ENCODE data around the gene VEZF1. TPM values are rescaled to one million over a fixed set of nuclear protein-coding genes. Genes with fewer than 3 reads are reported as not detected.
A peak's percentile ranks its signal among the peaks of the same experiment; 100 is the strongest.

The VEZF1 gene
- total and polyA plus RNA-seq, 2 experiments from 2014 or later, result 36.0 to 67.7 TPM

DNA sequence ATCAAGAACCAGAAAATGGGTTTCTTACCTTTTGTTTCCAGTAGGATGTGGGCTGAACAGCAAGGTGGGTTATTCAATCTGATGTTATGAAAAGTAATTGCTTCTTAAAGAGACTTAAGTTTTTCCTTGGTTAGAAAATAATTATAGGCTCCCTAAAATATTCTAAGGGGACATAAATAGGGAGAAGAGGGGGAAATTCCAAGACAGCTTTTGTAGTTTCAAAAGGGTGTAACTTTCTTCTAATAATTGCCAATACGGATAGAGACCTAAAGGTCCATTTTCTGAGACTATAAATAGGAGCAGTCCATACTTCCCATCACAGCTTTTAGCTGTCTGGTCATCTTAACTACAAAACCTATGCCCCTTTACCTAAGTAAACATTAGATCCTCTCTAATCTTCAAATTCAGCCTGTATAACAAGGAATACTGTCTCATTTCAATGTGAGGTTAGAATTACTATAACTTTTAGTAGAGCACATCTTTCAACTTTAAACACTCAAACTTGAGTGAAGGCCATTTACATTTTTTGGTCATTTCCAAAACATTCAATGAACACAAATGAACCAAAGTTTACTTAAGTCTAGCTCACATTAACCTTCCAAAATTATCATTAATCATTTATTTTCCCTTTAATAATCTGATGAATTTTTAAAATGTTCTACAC is 13.5 kb upstream of the VEZF1 start:
- Mint-ChIP-seq H3K27me3 (ENCODE audit: insufficient read depth, low read depth, poor library complexity) (peaks cover 7% of the 10 kb centered on the region), H3K4me1 (peaks cover 41% of the 10 kb centered on the region), H3K27ac (no peak overlapping the region), H3K4me3 (no peak overlapping the region), H3K9me3 (peaks cover 2% of the 10 kb centered on the region; the same call in 2 of the 3 replicates), H3K36me3 (ENCODE audit: low read depth) (peaks cover 95% of the 10 kb centered on the region)
- DNase-seq (ENCODE audit: low spot score) (no peak), ATAC-seq (no peak)
- peaks cover 52% of the 10 kb centered on the region for H3K79me2 ChIP-seq (replicated peaks; ENCODE audit: insufficient read depth)
- H4K20me1 ChIP-seq (replicated peaks; ENCODE audit: insufficient read depth), result peaks cover 32% of the 10 kb centered on the region
- H3K27ac ChIP-seq (ENCODE audit: low read depth), result peak overlapping the region; percentile 46
- TF ChIP-seq ZNF462 (CRISPR knock-in tag; IDR thresholded peaks at IDR 0.05), result no peak
- no peak for TF ChIP-seq CREB1 (CRISPR knock-in tag; IDR thresholded peaks at IDR 0.05; ENCODE audit: low read depth)
- TF ChIP-seq, protein P1, sequence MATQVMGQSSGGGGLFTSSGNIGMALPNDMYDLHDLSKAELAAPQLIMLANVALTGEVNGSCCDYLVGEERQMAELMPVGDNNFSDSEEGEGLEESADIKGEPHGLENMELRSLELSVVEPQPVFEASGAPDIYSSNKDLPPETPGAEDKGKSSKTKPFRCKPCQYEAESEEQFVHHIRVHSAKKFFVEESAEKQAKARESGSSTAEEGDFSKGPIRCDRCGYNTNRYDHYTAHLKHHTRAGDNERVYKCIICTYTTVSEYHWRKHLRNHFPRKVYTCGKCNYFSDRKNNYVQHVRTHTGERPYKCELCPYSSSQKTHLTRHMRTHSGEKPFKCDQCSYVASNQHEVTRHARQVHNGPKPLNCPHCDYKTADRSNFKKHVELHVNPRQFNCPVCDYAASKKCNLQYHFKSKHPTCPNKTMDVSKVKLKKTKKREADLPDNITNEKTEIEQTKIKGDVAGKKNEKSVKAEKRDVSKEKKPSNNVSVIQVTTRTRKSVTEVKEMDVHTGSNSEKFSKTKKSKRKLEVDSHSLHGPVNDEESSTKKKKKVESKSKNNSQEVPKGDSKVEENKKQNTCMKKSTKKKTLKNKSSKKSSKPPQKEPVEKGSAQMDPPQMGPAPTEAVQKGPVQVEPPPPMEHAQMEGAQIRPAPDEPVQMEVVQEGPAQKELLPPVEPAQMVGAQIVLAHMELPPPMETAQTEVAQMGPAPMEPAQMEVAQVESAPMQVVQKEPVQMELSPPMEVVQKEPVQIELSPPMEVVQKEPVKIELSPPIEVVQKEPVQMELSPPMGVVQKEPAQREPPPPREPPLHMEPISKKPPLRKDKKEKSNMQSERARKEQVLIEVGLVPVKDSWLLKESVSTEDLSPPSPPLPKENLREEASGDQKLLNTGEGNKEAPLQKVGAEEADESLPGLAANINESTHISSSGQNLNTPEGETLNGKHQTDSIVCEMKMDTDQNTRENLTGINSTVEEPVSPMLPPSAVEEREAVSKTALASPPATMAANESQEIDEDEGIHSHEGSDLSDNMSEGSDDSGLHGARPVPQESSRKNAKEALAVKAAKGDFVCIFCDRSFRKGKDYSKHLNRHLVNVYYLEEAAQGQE (IDR thresholded peaks at IDR 0.05; ENCODE audit: unreplicated experiment), result no peak
- no peak for TF ChIP-seq EZH2phosphoT487 (IDR thresholded peaks at IDR 0.05; ENCODE audit: unreplicated experiment)
- TF ChIP-seq, protein P2, sequence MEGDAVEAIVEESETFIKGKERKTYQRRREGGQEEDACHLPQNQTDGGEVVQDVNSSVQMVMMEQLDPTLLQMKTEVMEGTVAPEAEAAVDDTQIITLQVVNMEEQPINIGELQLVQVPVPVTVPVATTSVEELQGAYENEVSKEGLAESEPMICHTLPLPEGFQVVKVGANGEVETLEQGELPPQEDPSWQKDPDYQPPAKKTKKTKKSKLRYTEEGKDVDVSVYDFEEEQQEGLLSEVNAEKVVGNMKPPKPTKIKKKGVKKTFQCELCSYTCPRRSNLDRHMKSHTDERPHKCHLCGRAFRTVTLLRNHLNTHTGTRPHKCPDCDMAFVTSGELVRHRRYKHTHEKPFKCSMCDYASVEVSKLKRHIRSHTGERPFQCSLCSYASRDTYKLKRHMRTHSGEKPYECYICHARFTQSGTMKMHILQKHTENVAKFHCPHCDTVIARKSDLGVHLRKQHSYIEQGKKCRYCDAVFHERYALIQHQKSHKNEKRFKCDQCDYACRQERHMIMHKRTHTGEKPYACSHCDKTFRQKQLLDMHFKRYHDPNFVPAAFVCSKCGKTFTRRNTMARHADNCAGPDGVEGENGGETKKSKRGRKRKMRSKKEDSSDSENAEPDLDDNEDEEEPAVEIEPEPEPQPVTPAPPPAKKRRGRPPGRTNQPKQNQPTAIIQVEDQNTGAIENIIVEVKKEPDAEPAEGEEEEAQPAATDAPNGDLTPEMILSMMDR (conservative IDR thresholded peaks at IDR 0.05; ENCODE audit: low read depth in 2 of 2), result no peak
- TF ChIP-seq ZNF331 (CRISPR knock-in tag; IDR thresholded peaks at IDR 0.05; ENCODE audit: low read depth), result no peak
- TF ChIP-seq NANOG (IDR thresholded peaks at IDR 0.05; ENCODE audit: borderline replicate concordance), result no peak
- no peak for TF ChIP-seq STAT1 (IDR thresholded peaks at IDR 0.05; ENCODE audit: unreplicated experiment)
- no peak for TF ChIP-seq ETS1 (IDR thresholded peaks at IDR 0.05)
- no peak for TF ChIP-seq EZH2 (IDR thresholded peaks at IDR 0.05; ENCODE audit: low read depth, unreplicated experiment)
- TF ChIP-seq POLR2AphosphoS5 (IDR thresholded peaks at IDR 0.05; ENCODE audit: low read depth), result no peak
- no peak for TF ChIP-seq JUNB (IDR thresholded peaks at IDR 0.05; ENCODE audit: unreplicated experiment)
- no peak for TF ChIP-seq ZNF114 (CRISPR knock-in tag; IDR thresholded peaks at IDR 0.05)
- H3K4me2 ChIP-seq, result no peak overlapping the region
- peaks cover 23% of the 10 kb centered on the region; the same call in 1 of the 2 replicates for H3F3A ChIP-seq (replicated peaks; ENCODE audit: low read depth)
- no peaks in the 10 kb centered on the region for H3K27me3 ChIP-seq (ENCODE audit: insufficient read depth)
- H3K4me1 ChIP-seq (ENCODE audit: insufficient read depth), result peaks cover 18% of the 10 kb centered on the region
- H3K36me3 ChIP-seq (ENCODE audit: insufficient read depth), result peaks cover 33% of the 10 kb centered on the region
- no peaks in the 10 kb centered on the region for H3K9me2 ChIP-seq (ENCODE audit: insufficient read depth)
- no peak overlapping the region for H3K4me3 ChIP-seq
- no peak overlapping the region for H2AFZ ChIP-seq

All from GM23338 (cell line).